DND-41 (cell line): ENCODE measurements around the gene PYGM.

Source experiments
- ATAC-seq: fragments of 200-7000 bp; cut with Tn5 transposase; 3 replicates; pipeline ENCODE4 v1.9.1; 2021; ENCODE audit warnings: low read depth; ENCODE audit not compliant: insufficient read depth
- DNase-seq: peaks from one replicate; pipeline ENCODE4 v3.0.0-alpha.2; 2020
- H2AFZ ChIP-seq: 2 replicates; pipeline ENCODE4 v1.6.0; 2012; ENCODE audit warnings: low read depth, low read length
- H3K27ac ChIP-seq: 2 replicates; pipeline ENCODE4 v1.5.1; 2012; ENCODE audit warnings: low read length, inconsistent platforms
- H3K27me3 ChIP-seq: fragments of 200-600 bp; sonication (generic); 2 replicates; pipeline ENCODE4 v1.6.0; 2012; ENCODE audit warnings: low read length, mild to moderate bottlenecking, inconsistent platforms; ENCODE audit not compliant: insufficient read depth, poor library complexity
- H3K36me3 ChIP-seq: 2 replicates; pipeline ENCODE4 v1.5.1; 2012; ENCODE audit warnings: low read length, inconsistent platforms; ENCODE audit not compliant: insufficient read depth
- H3K4me1 ChIP-seq: 2 replicates; pipeline ENCODE4 v1.5.1; 2012; ENCODE audit warnings: mild to moderate bottlenecking, low read length; ENCODE audit not compliant: insufficient read depth
- H3K4me2 ChIP-seq: 2 replicates; pipeline ENCODE4 v1.6.0; 2012; ENCODE audit warnings: mild to moderate bottlenecking, moderate library complexity, low read length, inconsistent platforms; ENCODE audit not compliant: insufficient read depth
- H3K4me3 ChIP-seq, 2 experiments: fragments of 200-600 bp in 1 of 2; shearing (Covaris generic) in 1 of 2; 2 replicates each; pipeline ENCODE4 v1.5.1; 2012 to 2016; ENCODE audit warnings: inconsistent platforms in 2 of 2, low read length in 2 of 2, mild to moderate bottlenecking in 2 of 2, low read depth in 1 of 2, moderate library complexity in 1 of 2
- H3K79me2 ChIP-seq: 2 replicates; pipeline ENCODE4 v1.6.0; 2012; ENCODE audit warnings: low read length, inconsistent platforms; ENCODE audit not compliant: insufficient read depth
- H3K9ac ChIP-seq: 2 replicates; pipeline ENCODE4 v1.6.0; 2012; ENCODE audit warnings: low read depth, mild to moderate bottlenecking, inconsistent platforms, low read length, moderate library complexity
- H3K9me3 ChIP-seq: 2 replicates; pipeline ENCODE4 v1.5.1; 2012; ENCODE audit warnings: low read length, moderate library complexity, mild to moderate bottlenecking, inconsistent platforms; ENCODE audit not compliant: insufficient read depth, severe bottlenecking
- H4K20me1 ChIP-seq: 2 replicates; pipeline ENCODE4 v1.6.0; 2012; ENCODE audit warnings: low read length; ENCODE audit not compliant: insufficient read depth
- EZH2 ChIP-seq: IDR thresholded peaks from 3 replicates; pipeline ENCODE4 v1.6.1; 2012; ENCODE audit warnings: borderline replicate concordance, low read depth, mild to moderate bottlenecking, moderate library complexity, low read length, inconsistent platforms; ENCODE audit not compliant: severe bottlenecking
- TF ChIP-seq, protein P1 (sequence below): IDR thresholded peaks from 2 replicates; pipeline ENCODE4 v1.5.1; 2012; ENCODE audit warnings: borderline replicate concordance, low read length, moderate library complexity, mild to moderate bottlenecking; ENCODE audit not compliant: poor library complexity, severe bottlenecking; ENCODE audit errors: extremely low read depth

Gene PYGM

DNA sequence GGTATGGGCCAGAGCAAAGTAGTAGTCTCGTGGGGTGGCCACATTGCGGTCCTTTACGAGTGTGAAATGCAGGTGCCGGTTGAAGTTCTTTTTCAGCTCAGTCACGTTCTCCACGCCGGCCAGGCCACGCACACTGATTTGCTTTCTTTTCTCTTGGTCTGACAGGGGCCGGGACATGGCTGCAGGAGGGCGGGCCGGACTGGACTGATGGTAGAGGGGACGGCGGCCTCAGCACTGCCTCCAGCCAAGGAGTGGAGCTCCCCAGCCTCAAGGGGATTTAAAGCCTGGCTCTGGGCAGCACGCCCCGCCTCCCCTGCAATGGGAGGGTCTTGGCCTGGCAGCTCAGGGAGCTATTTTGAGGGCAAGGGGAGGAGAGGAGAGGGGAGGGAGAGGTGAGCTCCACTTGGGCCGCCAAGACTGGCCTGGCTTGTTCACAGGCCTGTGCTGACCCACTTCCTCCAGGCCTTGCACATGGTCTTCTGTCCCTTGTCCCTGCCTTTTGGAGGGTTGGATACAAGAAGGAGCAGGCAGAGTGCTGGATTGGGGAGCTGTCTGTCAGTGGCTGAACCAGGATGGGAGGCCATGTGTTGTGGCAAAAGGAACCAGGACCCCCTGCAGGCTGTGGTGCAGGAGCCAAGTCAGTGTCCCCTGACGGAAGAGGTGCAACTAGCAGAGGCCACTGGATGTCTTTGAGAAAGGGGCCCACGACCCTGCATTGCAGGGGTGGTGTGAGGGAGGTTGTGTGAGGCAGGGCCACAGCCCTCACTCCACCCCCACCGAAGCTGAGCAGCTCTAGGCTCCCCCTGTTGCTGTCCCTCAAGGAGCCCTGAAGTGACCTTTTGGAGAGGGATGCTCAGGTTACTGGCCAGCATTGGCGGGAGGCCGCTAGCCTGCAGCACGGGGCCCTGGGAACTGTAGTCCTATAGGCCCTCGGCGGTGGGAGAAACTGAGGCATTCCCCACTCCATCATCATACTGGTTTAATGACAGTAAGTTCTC, at the start of gene PYGM:
PYGM (minus strand) TSS at position 253 of the 998 bp plus-strand sequence; CDS start at position 177, 76 bp downstream.
- peak; percentile 22; the same call in 2 of the 3 replicates for ATAC-seq
- TF ChIP-seq, protein P1, sequence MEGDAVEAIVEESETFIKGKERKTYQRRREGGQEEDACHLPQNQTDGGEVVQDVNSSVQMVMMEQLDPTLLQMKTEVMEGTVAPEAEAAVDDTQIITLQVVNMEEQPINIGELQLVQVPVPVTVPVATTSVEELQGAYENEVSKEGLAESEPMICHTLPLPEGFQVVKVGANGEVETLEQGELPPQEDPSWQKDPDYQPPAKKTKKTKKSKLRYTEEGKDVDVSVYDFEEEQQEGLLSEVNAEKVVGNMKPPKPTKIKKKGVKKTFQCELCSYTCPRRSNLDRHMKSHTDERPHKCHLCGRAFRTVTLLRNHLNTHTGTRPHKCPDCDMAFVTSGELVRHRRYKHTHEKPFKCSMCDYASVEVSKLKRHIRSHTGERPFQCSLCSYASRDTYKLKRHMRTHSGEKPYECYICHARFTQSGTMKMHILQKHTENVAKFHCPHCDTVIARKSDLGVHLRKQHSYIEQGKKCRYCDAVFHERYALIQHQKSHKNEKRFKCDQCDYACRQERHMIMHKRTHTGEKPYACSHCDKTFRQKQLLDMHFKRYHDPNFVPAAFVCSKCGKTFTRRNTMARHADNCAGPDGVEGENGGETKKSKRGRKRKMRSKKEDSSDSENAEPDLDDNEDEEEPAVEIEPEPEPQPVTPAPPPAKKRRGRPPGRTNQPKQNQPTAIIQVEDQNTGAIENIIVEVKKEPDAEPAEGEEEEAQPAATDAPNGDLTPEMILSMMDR, result no peak
- no peak for TF ChIP-seq EZH2
- H3K4me2 ChIP-seq, result no peak within 1 kb of the TSS
- peaks cover 18% of the 10 kb centered on the region for H3K4me1 ChIP-seq
- no peak within 1 kb of the TSS for H3K9ac ChIP-seq
- H3K27me3 ChIP-seq, result no peaks in the 10 kb centered on the region
- H3K79me2 ChIP-seq, result peaks cover 13% of the 10 kb centered on the region
- H3K27ac ChIP-seq, result peak within 1 kb of the TSS; percentile 25
- no peak within 1 kb of the TSS for H3K4me3 ChIP-seq
- H3K36me3 ChIP-seq, result peaks cover 30% of the 10 kb centered on the region
- DNase-seq, result no peak
- peaks cover 39% of the 10 kb centered on the region for H4K20me1 ChIP-seq
- no peak within 1 kb of the TSS for H2AFZ ChIP-seq
- no peaks in the 10 kb centered on the region for H3K9me3 ChIP-seq

- ATAC-seq (no peak), DNase-seq (no peak)
- Histone ChIP-seq H3K27me3 (no peaks in the 10 kb centered on the region), H4K20me1 (0 out of 2 replicates have a peak, but pooled peaks cover 6% of the 10 kb centered on the region), H3K4me2 (no peak overlapping the region), H2AFZ (no peak overlapping the region), H3K4me3 (no peak overlapping the region), H3K79me2 (peaks cover 18% of the 10 kb centered on the region), H3K9ac (no peak overlapping the region), H3K4me1 (peaks cover 64% of the 10 kb centered on the region), H3K9me3 (no peaks in the 10 kb centered on the region), H3K36me3 (peaks cover 38% of the 10 kb centered on the region), H3K27ac (no peak overlapping the region)
- TF ChIP-seq, protein P1, result no peak
- TF ChIP-seq EZH2, result no peak
Observed at GRCh38 chr11:64805481-64805880, 45.7 kb upstream of the PYGM start.

- TF ChIP-seq, protein P1, result peak; percentile 36
- no peak for TF ChIP-seq EZH2
- H3K9ac ChIP-seq, result peak overlapping the region; percentile 54
- H3K36me3 ChIP-seq, result peaks cover 38% of the 10 kb centered on the region
- H3K79me2 ChIP-seq, result peaks cover 12% of the 10 kb centered on the region
- H3K4me3 ChIP-seq, result peak overlapping the region in 1 of 2 experiments; percentile 62; a peak in 2 of 4 replicates
- H3K27me3 ChIP-seq, result no peaks in the 10 kb centered on the region
- DNase-seq, result no peak
- peaks cover 61% of the 10 kb centered on the region for H3K4me1 ChIP-seq
- no peak overlapping the region for H2AFZ ChIP-seq
- ATAC-seq, result no peak
- 0 out of 2 replicates have a peak, but pooled peaks cover 6% of the 10 kb centered on the region for H4K20me1 ChIP-seq
- H3K9me3 ChIP-seq, result no peaks in the 10 kb centered on the region
- H3K27ac ChIP-seq, result peak overlapping the region; percentile 62; the same call in 1 of the 2 replicates
- H3K4me2 ChIP-seq, result peak overlapping the region; percentile 75
Observed at GRCh38 chr11:64804346-64805210, 44.8 kb upstream of the PYGM start.
